Stomach (tissue), 4 donors: Measurements from ENCODE around the gene CALML6.

Experiments
- CTCF ChIP-seq, 7 experiments: fragments of 450-650 bp in 4 of 7; fragments of 200-600 bp in 3 of 7; sonication (generic) in 3 of 7; IDR thresholded peaks; one replicate each; pipeline ENCODE4 v1.5.1; 2016 to 2019; ENCODE audit warnings: antibody characterized with exemption in 7 of 7, control low read depth in 2 of 7, mild to moderate bottlenecking in 1 of 7
- EP300 ChIP-seq: sonication (generic); formaldehyde crosslinking; IDR thresholded peaks from one replicate; pipeline ENCODE4 v1.6.1; 2017; ENCODE audit warnings: antibody characterized with exemption
- POLR2A ChIP-seq, 4 donors: fragments of 450-650 bp; IDR thresholded peaks; one replicate each; pipeline ENCODE4 v1.6.1; 2016; ENCODE audit warnings: antibody characterized with exemption in 4 of 4, control low read depth in 2 of 4, mild to moderate bottlenecking in 1 of 4, moderate library complexity in 1 of 4
- POLR2AphosphoS5 ChIP-seq, 3 donors: sonication (generic); formaldehyde crosslinking; IDR thresholded peaks; one replicate each; pipeline ENCODE4 v1.6.1; 2016; ENCODE audit warnings: antibody characterized with exemption in 3 of 3

DNA sequence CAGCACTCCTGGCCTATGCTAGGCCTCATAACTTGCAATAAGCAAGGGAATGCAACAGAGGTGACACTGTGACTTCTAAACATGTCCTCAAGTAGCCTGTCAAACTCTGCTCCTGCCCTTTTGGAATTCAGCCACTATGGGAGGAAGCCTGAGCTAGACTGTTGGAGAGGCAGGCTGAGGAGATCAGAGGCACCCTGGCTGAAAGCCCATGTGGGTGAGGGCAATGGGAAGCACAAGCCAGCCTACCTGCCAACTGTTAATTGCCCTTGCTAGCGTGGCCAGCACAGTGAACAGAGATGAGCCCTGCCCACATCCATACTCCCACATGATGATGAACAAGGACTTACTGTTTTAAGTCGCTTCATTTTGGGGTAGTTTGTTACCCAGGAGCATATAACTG, 41.9 kb upstream of the CALML6 start:
- TF ChIP-seq CTCF (IDR thresholded peaks at IDR 0.05) (no peak), POLR2A (IDR thresholded peaks at IDR 0.05) (no peak), POLR2AphosphoS5 (IDR thresholded peaks at IDR 0.05) (no peak), EP300 (no peak)
